Gastrocnemius medialis (tissue), 4 donors: ENCODE data around the gene CLEC4G. TPM values are rescaled to one million over a fixed set of nuclear protein-coding genes. Genes with fewer than 3 reads are reported as not detected.

Experiments used
- ATAC-seq, 2 donors: fragments of 150-250 bp; one replicate each; pipeline ENCODE4 v1.9.1; 2016
- DNase-seq, 2 donors: peaks; one replicate each; pipeline ENCODE4 v3.0.0-alpha.2; 2019
- H3K27ac ChIP-seq, 4 donors: fragments of 200-600 bp; sonication (generic); 1 replicate in 1 of 4; 2 replicates in 3 of 4; pipeline ENCODE4 v1.5.1; 2016 to 2018; ENCODE audit warnings: mild to moderate bottlenecking in 2 of 4, moderate library complexity in 1 of 4
- H3K27me3 ChIP-seq, 3 donors: fragments of 200-600 bp; sonication (generic) in 2 of 3; 1 replicate in 1 of 3; 2 replicates in 2 of 3; pipeline versions ENCODE4 v1.5.1 to v1.6.0; 2016 to 2019; ENCODE audit warnings: mild to moderate bottlenecking in 1 of 3, moderate library complexity in 1 of 3
- H3K36me3 ChIP-seq, 2 donors: fragments of 200-600 bp; sonication (generic) in 1 of 2; one replicate each; pipeline ENCODE4 v1.5.1; 2017 to 2018
- H3K4me1 ChIP-seq, 2 donors: fragments of 200-600 bp; sonication (generic) in 1 of 2; one replicate each; pipeline ENCODE4 v1.5.1; 2016 to 2017; ENCODE audit warnings: mild to moderate bottlenecking in 2 of 2
- H3K4me3 ChIP-seq, 4 donors: fragments of 200-600 bp; sonication (generic) in 3 of 4; 1 replicate in 1 of 4; 2 replicates in 3 of 4; pipeline ENCODE4 v1.5.1; 2016 to 2019; ENCODE audit warnings: mild to moderate bottlenecking in 2 of 4
- H3K9me3 ChIP-seq, 3 donors: fragments of 200-600 bp; sonication (generic) in 2 of 3; 1 replicate in 1 of 3; 2 replicates in 2 of 3; pipeline ENCODE4 v1.5.1; 2016 to 2019
- CTCF ChIP-seq, 5 experiments: fragments of 450-650 bp in 3 of 5; fragments of 200-600 bp in 2 of 5; sonication (generic) in 2 of 5; IDR thresholded peaks in 4 of 5; conservative IDR thresholded peaks in 1 of 5; 1 replicate in 4 of 5; 2 replicates in 1 of 5; pipeline ENCODE4 v1.5.1; 2016 to 2019; ENCODE audit warnings: antibody characterized with exemption in 5 of 5, mild to moderate bottlenecking in 3 of 5, moderate library complexity in 3 of 5
- POLR2A ChIP-seq, 2 donors: fragments of 450-650 bp; IDR thresholded peaks; one replicate each; pipeline ENCODE4 v1.6.1; 2017; ENCODE audit warnings: antibody characterized with exemption in 2 of 2, mild to moderate bottlenecking in 2 of 2, moderate library complexity in 2 of 2
- in situ Hi-C, 4 donors: fragments of 200-750 bp; cut with MboI; loops; one replicate each; pipeline versions ENCODE4 v1.15.0 to v1.8.0; 2017; ENCODE audit warnings: low sequenced_read_pairs in 4 of 4
- intact Hi-C: fragments of 100-400 bp; cut with DNase I; formaldehyde crosslinking; loops from one replicate; pipeline ENCODE4 v1.15.1; 2023; ENCODE audit warnings: low total_unique reads
- total RNA-seq, 4 donors: library from RNA; depleted of rRNA; stranded (reverse); fragments of >200 nt; gene quantifications; one replicate each; pipeline versions ENCODE4 v1.1.0 to v1.2.3, GENCODE V29; 2016

Gene CLEC4G
- total RNA-seq, 4 donors from 2014 or later, result 0.86 TPM; not detected in 3

DNA sequence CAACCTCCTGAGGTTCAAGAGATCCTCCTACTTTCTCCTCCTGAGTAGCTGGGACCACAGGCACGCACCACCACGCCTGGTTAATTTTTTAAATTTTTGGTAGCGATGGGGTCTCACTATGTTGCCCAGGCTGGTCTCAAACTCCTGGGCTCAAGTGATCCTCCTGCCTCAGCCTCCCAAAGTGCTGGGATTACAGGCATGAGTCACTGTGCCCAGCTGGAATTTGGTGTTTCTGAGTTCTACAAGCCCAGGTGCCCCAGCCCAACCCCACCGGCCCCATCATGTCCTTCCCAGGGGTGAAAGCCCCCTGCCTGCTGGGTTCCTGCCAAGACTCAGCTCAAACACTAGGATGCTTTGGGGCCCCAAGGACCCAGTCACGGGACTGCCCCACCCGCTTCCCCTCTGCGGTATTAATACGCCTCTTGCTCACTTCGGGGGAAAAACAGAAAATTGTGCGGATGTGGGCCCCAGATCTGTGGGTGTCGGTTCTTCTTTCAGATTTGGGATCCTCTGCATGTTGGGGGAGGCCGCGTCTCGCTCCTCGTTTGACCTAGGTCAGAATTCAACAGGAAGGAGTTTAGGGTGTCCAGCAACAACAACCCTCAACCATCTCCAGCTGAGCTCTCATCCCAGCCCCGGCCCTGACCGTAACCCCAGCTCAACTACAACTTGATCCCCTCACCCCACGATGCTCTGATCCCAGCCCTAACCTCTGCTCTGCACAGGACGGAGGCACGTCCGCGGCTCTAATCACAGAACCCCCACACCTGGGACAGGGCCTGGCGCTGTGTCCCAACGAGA, 26.3 kb downstream of the CLEC4G start:
- in situ Hi-C loops, result no loop called here
- Histone ChIP-seq H3K36me3 (no peaks in the 10 kb centered on the region), H3K27ac (peak overlapping the region in 1 of 4 donors; percentile 7), H3K9me3 (no peaks in the 10 kb centered on the region), H3K4me1 (no peaks in the 10 kb centered on the region), H3K4me3 (no peak overlapping the region), H3K27me3 (peaks cover 0 to 8% (median 3%) of the 10 kb centered on the region in 3 donors)
- intact Hi-C loops, result no loop called here
- ATAC-seq, result no peak
- no peak for TF ChIP-seq CTCF (IDR thresholded peaks at IDR 0.05 in 4 of 5, conservative IDR thresholded peaks at IDR 0.05 in 1 of 5)
- DNase-seq, result peak; percentile 20 to 37

GRCh38 chr19:7704280-7705060, 27.4 kb downstream of the CLEC4G start:
- in situ Hi-C loops (no loop called here), intact Hi-C loops (no loop called here)
- Histone ChIP-seq H3K27ac (no peak overlapping the region), H3K4me1 (no peaks in the 10 kb centered on the region), H3K27me3 (peaks cover 0 to 8% (median 3%) of the 10 kb centered on the region in 3 donors), H3K4me3 (no peak overlapping the region), H3K36me3 (no peaks in the 10 kb centered on the region), H3K9me3 (no peaks in the 10 kb centered on the region)
- no peak for DNase-seq
- no peak for TF ChIP-seq CTCF (IDR thresholded peaks at IDR 0.05 in 4 of 5, conservative IDR thresholded peaks at IDR 0.05 in 1 of 5)
- TF ChIP-seq POLR2A (IDR thresholded peaks at IDR 0.05), result no peak
- ATAC-seq, result no peak

GRCh38 chr19:7703332-7703731, 28.6 kb downstream of the CLEC4G start:
- DNase-seq, result no peak
- Histone ChIP-seq H3K36me3 (no peaks in the 10 kb centered on the region), H3K9me3 (no peaks in the 10 kb centered on the region), H3K4me3 (no peak overlapping the region), H3K27me3 (peaks cover 0 to 9% (median 5%) of the 10 kb centered on the region in 3 donors), H3K4me1 (no peaks in the 10 kb centered on the region), H3K27ac (no peak overlapping the region)
- TF ChIP-seq POLR2A (IDR thresholded peaks at IDR 0.05) (no peak), CTCF (IDR thresholded peaks at IDR 0.05 in 4 of 5, conservative IDR thresholded peaks at IDR 0.05 in 1 of 5) (no peak)
- intact Hi-C loops (no loop called here), in situ Hi-C loops (no loop called here)
- ATAC-seq, result no peak

DNA sequence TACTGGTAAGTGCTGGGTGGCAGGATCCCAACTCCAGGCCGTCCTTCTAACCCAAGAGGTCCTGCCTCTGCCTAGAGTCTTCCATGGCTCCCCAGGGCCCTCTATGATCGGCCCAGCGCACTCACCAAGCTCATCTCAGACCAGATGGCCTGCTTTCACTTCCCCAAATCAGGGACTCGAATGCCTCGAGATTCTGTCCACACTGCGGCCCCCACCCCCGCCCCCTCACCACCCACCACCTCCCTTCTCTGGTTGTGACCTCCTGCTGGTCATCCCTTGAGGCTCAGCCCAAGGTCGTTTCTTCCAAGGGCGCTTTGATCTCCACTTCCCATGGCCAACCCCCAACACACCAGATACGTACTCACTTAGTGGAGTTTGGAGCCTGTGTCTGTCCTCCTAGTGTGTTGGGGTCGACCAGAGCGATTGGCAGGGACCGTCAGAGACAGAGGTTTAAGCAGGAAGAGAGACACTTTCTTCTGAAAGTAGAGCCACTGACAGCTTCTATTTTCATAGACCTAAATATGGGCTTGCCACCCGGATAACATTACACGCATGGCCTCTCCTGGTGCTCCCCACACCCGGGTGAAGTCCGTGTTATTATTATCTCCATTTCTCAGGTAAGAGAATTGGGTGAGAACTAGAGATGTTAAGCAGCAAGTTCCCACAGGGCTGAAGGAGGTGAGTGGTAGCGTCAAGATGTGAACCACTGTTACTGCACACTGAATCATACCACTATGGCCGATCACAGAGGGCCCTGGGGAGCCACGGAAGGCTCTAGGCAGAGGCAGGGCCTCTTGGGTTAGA, 30.1 kb downstream of the CLEC4G start, which contains the start of gene FCER2:
Gene FCER2, minus strand, starts transcription at position 478 of the 804 bp plus-strand sequence. CDS start 2,371 bp downstream, outside the sequence.
- ATAC-seq (no peak), DNase-seq (no peak)
- peaks cover 0 to 22% (median 13%) of the 10 kb centered on the region in 3 donors for H3K27me3 ChIP-seq
- H3K9me3 ChIP-seq, result no peaks in the 10 kb centered on the region
- TF ChIP-seq POLR2A (IDR thresholded peaks at IDR 0.05) (no peak), CTCF (IDR thresholded peaks at IDR 0.05 in 4 of 5, conservative IDR thresholded peaks at IDR 0.05 in 1 of 5) (no peak)
- H3K36me3 ChIP-seq, result no peaks in the 10 kb centered on the region
- intact Hi-C loops (no loop called here), in situ Hi-C loops (no loop called here)
- no peak within 1 kb of the TSS for H3K27ac ChIP-seq
- H3K4me3 ChIP-seq, result no peak within 1 kb of the TSS
- no peaks in the 10 kb centered on the region for H3K4me1 ChIP-seq
